ENCODE data around the gene TCF15. TPM values are rescaled to one million over a fixed set of nuclear protein-coding genes. Genes with fewer than 3 reads are reported as not detected.

TCF15 gene
- total and polyA plus RNA-seq, 2 of the 4 experiments (the other 2 are of a cell fraction), result not detected

- no peaks in the 10 kb centered on the region for H3K9me1 ChIP-seq (ENCODE audit: insufficient read depth, low read length)
- no peak overlapping the region for H2BK15ac ChIP-seq (ENCODE audit: low read depth, low read length)
- no peak overlapping the region for H3K4ac ChIP-seq (ENCODE audit: low read depth, low read length)
- no peak overlapping the region for H3K23ac ChIP-seq (ENCODE audit: low read depth, low read length)
- no peak overlapping the region for H3K27ac ChIP-seq (ENCODE audit: insufficient read depth, low read length)
- H3K27me3 ChIP-seq (ENCODE audit: control insufficient read depth, insufficient read depth, low read length), result no peaks in the 10 kb centered on the region
- H4K91ac ChIP-seq (ENCODE audit: insufficient read depth, low read depth, low read length), result no peak overlapping the region
- no peak for ATAC-seq (ENCODE audit: low read depth)
- H3K4me1 ChIP-seq (ENCODE audit: control insufficient read depth, insufficient read depth, low read length), result no peaks in the 10 kb centered on the region
- in situ Hi-C loops (cut with MboI; ENCODE audit: low sequenced_read_pairs), result loop anchor here (5.0 kb wide), 1 partner anchor 84 kb away; no protein-coding TSS in a partner anchor
- no peaks in the 10 kb centered on the region for H3K9me3 ChIP-seq (ENCODE audit: control insufficient read depth, insufficient read depth, low read length)
- H2AK9ac ChIP-seq (replicated peaks; ENCODE audit: low read depth, low read length, poor library complexity), result no peak overlapping the region
- H3K79me1 ChIP-seq (ENCODE audit: low read depth in 1 of 2, low read length in 2 of 2), result peaks cover 30 to 42% of the 10 kb centered on the region in 2 experiments
- BruUV-seq (replicated peaks), result no TSS peak
- H3K4me2 ChIP-seq (ENCODE audit: low read depth, low read length), result no peak overlapping the region
- TF ChIP-seq CHD1 (IDR thresholded peaks at IDR 0.05; ENCODE audit: low read depth, low read length) (no peak), RAD21 (IDR thresholded peaks at IDR 0.05; ENCODE audit: low read length) (no peak), POLR2A (IDR thresholded peaks at IDR 0.05; ENCODE audit: low read depth, low read length) (peak; percentile 35; the same call in 1 of the 2 replicates)
- TF ChIP-seq, protein P1, sequence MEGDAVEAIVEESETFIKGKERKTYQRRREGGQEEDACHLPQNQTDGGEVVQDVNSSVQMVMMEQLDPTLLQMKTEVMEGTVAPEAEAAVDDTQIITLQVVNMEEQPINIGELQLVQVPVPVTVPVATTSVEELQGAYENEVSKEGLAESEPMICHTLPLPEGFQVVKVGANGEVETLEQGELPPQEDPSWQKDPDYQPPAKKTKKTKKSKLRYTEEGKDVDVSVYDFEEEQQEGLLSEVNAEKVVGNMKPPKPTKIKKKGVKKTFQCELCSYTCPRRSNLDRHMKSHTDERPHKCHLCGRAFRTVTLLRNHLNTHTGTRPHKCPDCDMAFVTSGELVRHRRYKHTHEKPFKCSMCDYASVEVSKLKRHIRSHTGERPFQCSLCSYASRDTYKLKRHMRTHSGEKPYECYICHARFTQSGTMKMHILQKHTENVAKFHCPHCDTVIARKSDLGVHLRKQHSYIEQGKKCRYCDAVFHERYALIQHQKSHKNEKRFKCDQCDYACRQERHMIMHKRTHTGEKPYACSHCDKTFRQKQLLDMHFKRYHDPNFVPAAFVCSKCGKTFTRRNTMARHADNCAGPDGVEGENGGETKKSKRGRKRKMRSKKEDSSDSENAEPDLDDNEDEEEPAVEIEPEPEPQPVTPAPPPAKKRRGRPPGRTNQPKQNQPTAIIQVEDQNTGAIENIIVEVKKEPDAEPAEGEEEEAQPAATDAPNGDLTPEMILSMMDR (conservative IDR thresholded peaks at IDR 0.05; ENCODE audit: low read depth, low read length), result no peak
- no peak overlapping the region for H2BK5ac ChIP-seq (ENCODE audit: low read depth, low read length, poor library complexity, severe bottlenecking)
- H3K9ac ChIP-seq (ENCODE audit: low read depth, low read length), result no peak overlapping the region
- H3K14ac ChIP-seq (replicated peaks; ENCODE audit: low read depth, low read length), result no peak overlapping the region
- no peak overlapping the region for H2BK120ac ChIP-seq (ENCODE audit: low read depth, low read length)
- dilution Hi-C loops (cut with HindIII; ENCODE audit: low sequenced_read_pairs, unreplicated experiment), result no loop called here
- no peak for DNase-seq
- H3K56ac ChIP-seq (ENCODE audit: extremely low read depth, insufficient read depth, low read length), result no peak overlapping the region
- H3K4me3 ChIP-seq (ENCODE audit: insufficient read depth, low read depth, low read length), result no peak overlapping the region
- ChIA-PET POLR2A (ENCODE audit: unreplicated experiment) (no interaction called here), CTCF (interaction anchor here (0.5 to 2.0 kb wide), 12 partner anchors 21 to 445 kb away, joined by 3 to 7 read pairs (median 4); partner anchors contain the start of genes CSNK2A1 and SCRT2)
- intact Hi-C loops (cut with micrococcal nuclease), result loop anchor here (5.0 kb wide), 1 partner anchor 91 kb away; no protein-coding TSS in a partner anchor
- H4K5ac ChIP-seq (ENCODE audit: low read depth, low read length), result no peak overlapping the region
- peaks cover 42% of the 10 kb centered on the region for H4K20me1 ChIP-seq (ENCODE audit: insufficient read depth, low read length)
- no peak overlapping the region for H3K18ac ChIP-seq (ENCODE audit: low read depth, low read length)
- no peak overlapping the region for H4K8ac ChIP-seq (ENCODE audit: low read depth in 2 of 2, low read length in 2 of 2)
- H2AK5ac ChIP-seq (ENCODE audit: low read depth, low read length), result no peak overlapping the region
- no peak overlapping the region for H2BK20ac ChIP-seq (ENCODE audit: low read depth, low read length)
- H3K36me3 ChIP-seq (ENCODE audit: control insufficient read depth, insufficient read depth, low read length), result peaks cover 36% of the 10 kb centered on the region
- WGBS, 2 experiments (ENCODE audit: extremely low coverage in 2 of 2, insufficient read length in 1 of 2), result no CpG with 5 or more reads among the region's 10 CpGs
- H2AFZ ChIP-seq (replicated peaks; ENCODE audit: low read length, poor library complexity), result peak overlapping the region; percentile 49
Measured at GRCh38 chr20:646107-646867, 36.2 kb upstream of the TCF15 start.

All from IMR-90 (cell line).